ENCODE measurements around the gene TBC1D9.

Gene TBC1D9

GRCh38 chr4:140740906-140741670 is 15.1 kb downstream of the TBC1D9 start:
- no peak for TF ChIP-seq ZBTB20 (tag by site-specific recombination; IDR thresholded peaks at IDR 0.05)
- peak; percentile 24; the same call in 1 of the 2 replicates for TF ChIP-seq ZFHX2 (tag by site-specific recombination; conservative IDR thresholded peaks at IDR 0.05)
- TF ChIP-seq ZNF132 (tag by site-specific recombination; IDR thresholded peaks at IDR 0.05; ENCODE audit: borderline replicate concordance), result no peak
- TF ChIP-seq ZNF585B (tag by site-specific recombination; IDR thresholded peaks at IDR 0.05), result no peak
- TF ChIP-seq WT1 (tag by site-specific recombination; IDR thresholded peaks at IDR 0.05), result no peak
- no peak for TF ChIP-seq ZNF335 (tag by site-specific recombination; conservative IDR thresholded peaks at IDR 0.05)
- Histone ChIP-seq H3K4me3 (ENCODE audit: low read depth, low read length) (no peak overlapping the region), H3K9me3 (ENCODE audit: control insufficient read depth, insufficient read depth, low read depth, low read length) (no peaks in the 10 kb centered on the region), H3K36me3 (ENCODE audit: control insufficient read depth in 2 of 2, insufficient read depth in 1 of 2, low read length in 2 of 2) (no peaks in the 10 kb centered on the region), H3K27ac (ENCODE audit: extremely low read depth, low read depth, low read length) (no peak overlapping the region), H3K4me1 (ENCODE audit: control insufficient read depth, insufficient read depth, low read length) (no peaks in the 10 kb centered on the region; the same call in 1 of the 2 replicates)
- CTCF ChIA-PET, result interaction anchor here (0.8 to 1.1 kb wide), 2 partner anchors 9 to 105 kb away, joined by 3 to 6 read pairs; no protein-coding TSS in a partner anchor
- POLR2A ChIA-PET, result interaction anchor here (2.1 kb wide), 1 partner anchor 15 kb away, joined by 9 read pairs; the partner anchor contains the start of gene TBC1D9

GRCh38 chr4:140740422-140740821 is 15.8 kb downstream of the TBC1D9 start:
- no peak overlapping the region for H3K4me3 ChIP-seq (ENCODE audit: low read depth, low read length)
- peak; percentile 68 for TF ChIP-seq SP7 (tag by site-specific recombination; IDR thresholded peaks at IDR 0.05)
- no peak for TF ChIP-seq AEBP2 (tag by site-specific recombination; IDR thresholded peaks at IDR 0.05; ENCODE audit: borderline replicate concordance)
- no peak for TF ChIP-seq ZNF311 (tag by site-specific recombination; IDR thresholded peaks at IDR 0.05; ENCODE audit: borderline replicate concordance)
- 0 out of 2 replicates have a peak, but pooled peaks have one; percentile 54 for TF ChIP-seq ZNF10 (tag by site-specific recombination; IDR thresholded peaks at IDR 0.05)
- TF ChIP-seq PRDM6 (tag by site-specific recombination; IDR thresholded peaks at IDR 0.05), result peak; percentile 70
- 0 out of 2 replicates have a peak, but pooled peaks have one; percentile 21 for TF ChIP-seq PRDM10 (tag by site-specific recombination; IDR thresholded peaks at IDR 0.05)
- TF ChIP-seq ZNF366 (tag by site-specific recombination; conservative IDR thresholded peaks at IDR 0.05), result no peak
- no peak for TF ChIP-seq ZNF24 (tag by site-specific recombination; IDR thresholded peaks at IDR 0.05)
- no peak for TF ChIP-seq ZNF596 (tag by site-specific recombination; IDR thresholded peaks at IDR 0.05)
- no peak for TF ChIP-seq ZBTB49 (tag by site-specific recombination; IDR thresholded peaks at IDR 0.05; ENCODE audit: low read depth)
- 0 out of 2 replicates have a peak, but pooled peaks have one; percentile 15 for TF ChIP-seq ZNF692 (tag by site-specific recombination; IDR thresholded peaks at IDR 0.05)
- TF ChIP-seq ZNF677 (tag by site-specific recombination; IDR thresholded peaks at IDR 0.05), result no peak
- no peak for TF ChIP-seq ZBTB17 (tag by site-specific recombination; IDR thresholded peaks at IDR 0.05)
- no peak for TF ChIP-seq ZNF146 (tag by site-specific recombination; IDR thresholded peaks at IDR 0.05)
- H3K9me3 ChIP-seq (ENCODE audit: control insufficient read depth, insufficient read depth, low read depth, low read length), result no peaks in the 10 kb centered on the region
- H3K4me1 ChIP-seq (ENCODE audit: control insufficient read depth, insufficient read depth, low read length), result no peaks in the 10 kb centered on the region; the same call in 1 of the 2 replicates
- CTCF ChIA-PET, result no interaction called here
- POLR2A ChIA-PET, result interaction anchor here (2.1 kb wide), 1 partner anchor 16 kb away, joined by 9 read pairs; the partner anchor contains the start of gene TBC1D9
- H3K36me3 ChIP-seq (ENCODE audit: control insufficient read depth in 2 of 2, insufficient read depth in 1 of 2, low read length in 2 of 2), result no peaks in the 10 kb centered on the region
- no peak overlapping the region for H3K27ac ChIP-seq (ENCODE audit: extremely low read depth, low read depth, low read length)

Measured in HEK293 (cell line).